ENCODE results near the gene MFAP2.

Gene MFAP2

GRCh38 chr1:16980473-16981268, at the start of gene MFAP2:
TSS of gene MFAP2 (minus strand) at chr1:16980620. CDS start at chr1:16978273, 2,347 bp downstream.
- no peak for DNase-seq

GRCh38 chr1:17030206-17030605, 49.8 kb upstream of the MFAP2 start:
- no peak for DNase-seq

GRCh38 chr1:17028662-17029188, 48.3 kb upstream of the MFAP2 start:
- DNase-seq: no peak

- no peak for DNase-seq
These were observed 47.5 kb upstream of the MFAP2 start for GRCh38 chr1:17027900-17028299.

- no peak for DNase-seq
These were observed 47.0 kb upstream of the MFAP2 start for GRCh38 chr1:17027403-17027802.

- DNase-seq: no peak
These were observed 44.3 kb upstream of the MFAP2 start for GRCh38 chr1:17024721-17025120.

GRCh38 chr1:17023573-17023972, 43.2 kb upstream of the MFAP2 start:
- DNase-seq: no peak

GRCh38 chr1:17023102-17023501, 42.7 kb upstream of the MFAP2 start:
- no peak for DNase-seq

GRCh38 chr1:17021896-17022295, 41.5 kb upstream of the MFAP2 start:
- DNase-seq: no peak

- no peak for DNase-seq
These were observed 40.1 kb upstream of the MFAP2 start for GRCh38 chr1:17020502-17020901.

GRCh38 chr1:17018849-17019248, 38.4 kb upstream of the MFAP2 start:
- DNase-seq: no peak

GRCh38 chr1:17017435-17017834, 37.0 kb upstream of the MFAP2 start:
- DNase-seq: no peak

- no peak for DNase-seq
These were observed 35.9 kb upstream of the MFAP2 start for GRCh38 chr1:17016317-17016661.

- no peak for DNase-seq
These were observed 34.5 kb upstream of the MFAP2 start for GRCh38 chr1:17014671-17015567.

GRCh38 chr1:17013491-17014320, 33.3 kb upstream of the MFAP2 start:
- no peak for DNase-seq

GRCh38 chr1:17012775-17013490, 32.5 kb upstream of the MFAP2 start:
- DNase-seq: no peak

GRCh38 chr1:17011439-17012307, 31.3 kb upstream of the MFAP2 start, which contains the start of gene ATP13A2:
TSS of gene ATP13A2 (minus strand) at chr1:17011928. CDS start at chr1:17011738, 190 bp downstream.
- DNase-seq: peak; percentile 93

GRCh38 chr1:17011092-17011438, 30.6 kb upstream of the MFAP2 start:
- DNase-seq: no peak

GRCh38 chr1:17009706-17010105, 29.3 kb upstream of the MFAP2 start:
- no peak for DNase-seq

GRCh38 chr1:17008208-17008855, 27.9 kb upstream of the MFAP2 start:
- DNase-seq: no peak

GRCh38 chr1:17007121-17007520, 26.7 kb upstream of the MFAP2 start:
- DNase-seq: no peak
